Heart left ventricle (tissue), 13 donors: Measurements from ENCODE around the gene KRT8.

Experiments used
- CTCF ChIP-seq, 12 donors: fragments of 200-600 bp; sonication (generic) in 4 of 12; IDR thresholded peaks; one replicate each; pipeline versions ENCODE4 v1.5.0 to v1.8.0; 2018 to 2022; ENCODE audit warnings: antibody characterized with exemption in 12 of 12, mild to moderate bottlenecking in 5 of 12
- POLR2A ChIP-seq, 2 donors: fragments of 450-650 bp; IDR thresholded peaks; one replicate each; pipeline ENCODE4 v1.6.1; 2017; ENCODE audit warnings: antibody characterized with exemption in 2 of 2, mild to moderate bottlenecking in 2 of 2, moderate library complexity in 2 of 2
- donor health status: ischemic (EF 13 %, LVEDD 7.1; RV severe dilation, severe dysfunction).
- donor health status: DM: no; HTN: yes; CAD: no.
- donor health status: DM: no; HTN: no; CAD: no.
- donor health status: ischemic (EF 25% LVEDD 6.9; RV normal size, moderate dysfunction).
- donor health status: ischemic (EF 25% LVEDD 5.7; RV mildly dilated, moderate dysfunction).
- donor health status: ischemic (EF 35%, LVEDD 5.7; RV mildly dilated, moderate dysfunction).
- donor health status: nonischemic (EF 11% LVEDD 7.7; RV severe dilation, severe dysfunction).
- donor health status: DM: yes; HTN: yes; CAD: no.
- donor health status: PGD.
- donor health status: ischemic (EF 29% LVEDD 5.4; RV normal size, mild dysfunction).
- donor health status: nonischemic (EF 23%, LVEDD 6.1; RV moderate dilation, normal function).

- TF ChIP-seq CTCF (IDR thresholded peaks at IDR 0.05) (no peak), POLR2A (IDR thresholded peaks at IDR 0.05) (no peak)
Measured at GRCh38 chr12:52946797-52947547, 42.1 kb upstream of the KRT8 start.
